Suprapubic skin (tissue), 4 donors: ENCODE data around the gene FLOT1. TPM values are rescaled to one million over a fixed set of nuclear protein-coding genes. Genes with fewer than 3 reads are reported as not detected.

ENCODE experiments used
- DNase-seq, 2 donors: peaks; one replicate each; pipeline ENCODE4 v3.0.0-alpha.2; 2019; ENCODE audit warnings: low spot score in 2 of 2
- H3K27ac ChIP-seq: fragments of 200-600 bp; sonication (generic); one replicate; pipeline ENCODE4 v1.5.1; 2019
- H3K27me3 ChIP-seq: fragments of 200-600 bp; sonication (generic); one replicate; pipeline ENCODE4 v1.5.1; 2019
- H3K36me3 ChIP-seq: fragments of 200-600 bp; sonication (generic); one replicate; pipeline ENCODE4 v1.5.1; 2019
- H3K4me1 ChIP-seq: fragments of 200-600 bp; sonication (generic); one replicate; pipeline ENCODE4 v1.5.1; 2019
- H3K4me3 ChIP-seq: fragments of 200-600 bp; sonication (generic); one replicate; pipeline ENCODE4 v1.5.1; 2019; ENCODE audit warnings: mild to moderate bottlenecking
- H3K9me3 ChIP-seq: fragments of 200-600 bp; sonication (generic); one replicate; pipeline ENCODE4 v1.5.1; 2019
- CTCF ChIP-seq, 2 donors: fragments of 200-600 bp in 1 of 2; fragments of 450-650 bp in 1 of 2; sonication (generic) in 1 of 2; IDR thresholded peaks; one replicate each; pipeline ENCODE4 v1.5.1; 2016 to 2019; ENCODE audit warnings: antibody characterized with exemption in 2 of 2, mild to moderate bottlenecking in 1 of 2, moderate library complexity in 1 of 2
- EP300 ChIP-seq: sonication (generic); formaldehyde crosslinking; IDR thresholded peaks from one replicate; pipeline ENCODE4 v1.6.1; 2017; ENCODE audit warnings: antibody characterized with exemption
- POLR2A ChIP-seq, 2 donors: fragments of 450-650 bp; IDR thresholded peaks; one replicate each; pipeline ENCODE4 v1.6.1; 2017; ENCODE audit warnings: antibody characterized with exemption in 2 of 2, mild to moderate bottlenecking in 2 of 2, moderate library complexity in 2 of 2
- POLR2AphosphoS5 ChIP-seq, 3 donors: sonication (generic); formaldehyde crosslinking; IDR thresholded peaks; one replicate each; pipeline ENCODE4 v1.6.1; 2017; ENCODE audit warnings: antibody characterized with exemption in 3 of 3
- WGBS: methylation state at CpG from one replicate; pipeline ENCODE4 v1.1.5; 2018; 5-methylcytosine and 5-hydroxymethylcytosine counted together
- total RNA-seq, 4 donors: library from RNA; depleted of rRNA; stranded (reverse); fragments of >200 nt; gene quantifications; one replicate each; pipeline ENCODE4 v1.1.0, GENCODE V29; 2016

Gene FLOT1
- total RNA-seq, 4 donors from 2014 or later: 28.4 to 60.8 (median 45.5) TPM

- no peak for TF ChIP-seq EP300
- Histone ChIP-seq H3K27me3 (no peaks in the 10 kb centered on the region), H3K27ac (no peak overlapping the region), H3K4me1 (peaks cover 52% of the 10 kb centered on the region), H3K36me3 (no peaks in the 10 kb centered on the region), H3K9me3 (no peaks in the 10 kb centered on the region), H3K4me3 (no peak overlapping the region)
- WGBS: 78% methylated on average over 3 of the region's 3 CpGs
- no peak for DNase-seq
Measured at GRCh38 chr6:30778001-30778635, 35.6 kb upstream of the FLOT1 start.

GRCh38 chr6:30777155-30777485 is 34.6 kb upstream of the FLOT1 start:
- WGBS: 98% methylated on average over 3 of the region's 3 CpGs
- TF ChIP-seq CTCF (IDR thresholded peaks at IDR 0.05) (no peak), POLR2A (IDR thresholded peaks at IDR 0.05) (no peak), EP300 (no peak), POLR2AphosphoS5 (IDR thresholded peaks at IDR 0.05) (no peak)
- H3K27me3 ChIP-seq: no peaks in the 10 kb centered on the region
- DNase-seq: no peak
- H3K4me1 ChIP-seq: peaks cover 42% of the 10 kb centered on the region
- H3K27ac ChIP-seq: no peak overlapping the region
- no peak overlapping the region for H3K4me3 ChIP-seq
- no peaks in the 10 kb centered on the region for H3K9me3 ChIP-seq
- H3K36me3 ChIP-seq: no peaks in the 10 kb centered on the region

- peaks cover 37% of the 10 kb centered on the region for H3K4me1 ChIP-seq
- WGBS: 97% methylated on average over 5 of the region's 5 CpGs
- no peaks in the 10 kb centered on the region for H3K36me3 ChIP-seq
- no peak overlapping the region for H3K4me3 ChIP-seq
- H3K9me3 ChIP-seq: no peaks in the 10 kb centered on the region
- no peaks in the 10 kb centered on the region for H3K27me3 ChIP-seq
- TF ChIP-seq POLR2A (IDR thresholded peaks at IDR 0.05) (no peak), EP300 (no peak), POLR2AphosphoS5 (IDR thresholded peaks at IDR 0.05) (no peak), CTCF (IDR thresholded peaks at IDR 0.05) (no peak)
- DNase-seq: no peak
- no peak overlapping the region for H3K27ac ChIP-seq
Measured at GRCh38 chr6:30776390-30777154, 34.1 kb upstream of the FLOT1 start.

GRCh38 chr6:30775104-30775503 is 32.6 kb upstream of the FLOT1 start:
- H3K27me3 ChIP-seq: no peaks in the 10 kb centered on the region
- no peaks in the 10 kb centered on the region for H3K36me3 ChIP-seq
- DNase-seq: no peak
- WGBS: 86% methylated on average over 2 of the region's 2 CpGs
- no peak for TF ChIP-seq EP300
- TF ChIP-seq POLR2AphosphoS5 (IDR thresholded peaks at IDR 0.05): no peak
- TF ChIP-seq CTCF (IDR thresholded peaks at IDR 0.05): no peak
- TF ChIP-seq POLR2A (IDR thresholded peaks at IDR 0.05): no peak
- H3K9me3 ChIP-seq: no peaks in the 10 kb centered on the region
- H3K4me3 ChIP-seq: no peak overlapping the region
- peaks cover 22% of the 10 kb centered on the region for H3K4me1 ChIP-seq
- H3K27ac ChIP-seq: no peak overlapping the region

- no peak for DNase-seq
- H3K27me3 ChIP-seq: no peaks in the 10 kb centered on the region
- no peaks in the 10 kb centered on the region for H3K9me3 ChIP-seq
- no peaks in the 10 kb centered on the region for H3K36me3 ChIP-seq
- H3K27ac ChIP-seq: no peak overlapping the region
- H3K4me3 ChIP-seq: no peak overlapping the region
- whole genome bisulfite sequencing: 82% methylated on average over 8 of the region's 8 CpGs
- H3K4me1 ChIP-seq: peaks cover 18% of the 10 kb centered on the region
- TF ChIP-seq POLR2A (IDR thresholded peaks at IDR 0.05) (no peak), CTCF (IDR thresholded peaks at IDR 0.05) (no peak)
Measured at GRCh38 chr6:30774701-30775100, 32.2 kb upstream of the FLOT1 start.
